Neural progenitor cell (in vitro differentiated cells): ENCODE data around the gene TSHZ2. TPM values are rescaled to one million over a fixed set of nuclear protein-coding genes. Genes with fewer than 3 reads are reported as not detected.

ENCODE experiments used
- DNase-seq: peaks from one replicate; pipeline ENCODE4 v3.0.0-alpha.2; 2016; ENCODE audit warnings: low spot score
- H2AFZ ChIP-seq: fragments of 200-600 bp; sonication (generic); replicated peaks from 2 replicates; pipeline ENCODE4 v1.6.1; 2016; ENCODE audit warnings: antibody characterized with exemption
- H3F3A ChIP-seq: fragments of 200-600 bp; sonication (generic); 2 replicates; pipeline ENCODE4 v1.6.1; 2016; ENCODE audit warnings: antibody characterized with exemption, low read depth
- H3K27ac ChIP-seq: fragments of 200-600 bp; sonication (generic); 2 replicates; pipeline ENCODE4 v1.5.1; 2016; ENCODE audit warnings: mild to moderate bottlenecking
- H3K27me3 ChIP-seq: fragments of 200-600 bp; sonication (generic); 2 replicates; pipeline ENCODE4 v1.6.1; 2016; ENCODE audit warnings: mild to moderate bottlenecking, moderate library complexity
- H3K36me3 ChIP-seq: fragments of 200-600 bp; sonication (generic); 2 replicates; pipeline ENCODE4 v1.5.1; 2016
- H3K4me1 ChIP-seq: fragments of 200-600 bp; sonication (generic); 2 replicates; pipeline ENCODE4 v1.6.1; 2016; ENCODE audit warnings: mixed run types
- H3K4me2 ChIP-seq: fragments of 200-600 bp; sonication (generic); 2 replicates; pipeline ENCODE4 v1.6.1; 2016
- H3K4me3 ChIP-seq: fragments of 200-600 bp; sonication (generic); 2 replicates; pipeline ENCODE4 v1.5.1; 2016
- H3K79me2 ChIP-seq: fragments of 200-600 bp; sonication (generic); 2 replicates; pipeline ENCODE4 v1.6.1; 2016; ENCODE audit warnings: low read depth
- H3K9ac ChIP-seq: fragments of 200-600 bp; sonication (generic); 2 replicates; pipeline ENCODE4 v1.6.1; 2016
- H3K9me3 ChIP-seq: fragments of 200-600 bp; sonication (generic); 2 replicates; pipeline ENCODE4 v1.5.1; 2016; ENCODE audit warnings: low read depth
- H4K20me1 ChIP-seq: fragments of 200-600 bp; sonication (generic); 2 replicates; pipeline ENCODE4 v1.6.1; 2016; ENCODE audit warnings: low read depth
- H3K27ac Mint-ChIP-seq: 3 replicates; pipeline ENCODE4 v1.8.0; 2021; ENCODE audit warnings: mixed read lengths
- H3K27me3 Mint-ChIP-seq: 2 replicates; pipeline ENCODE4 v1.8.0; 2022; ENCODE audit warnings: low read depth, mild to moderate bottlenecking, inconsistent platforms, moderate library complexity, mixed read lengths; ENCODE audit not compliant: insufficient read depth
- H3K36me3 Mint-ChIP-seq: 3 replicates; pipeline ENCODE4 v1.8.0; 2021; ENCODE audit warnings: mixed read lengths
- H3K4me1 Mint-ChIP-seq: 3 replicates; pipeline ENCODE4 v1.8.0; 2021; ENCODE audit warnings: mixed read lengths
- H3K4me3 Mint-ChIP-seq: 3 replicates; pipeline ENCODE4 v1.8.0; 2021; ENCODE audit warnings: mild to moderate bottlenecking, moderate library complexity, mixed read lengths
- H3K9me3 Mint-ChIP-seq: 3 replicates; pipeline ENCODE4 v1.8.0; 2020; ENCODE audit warnings: mixed read lengths
- CTCF ChIP-seq: fragments of 200-600 bp; sonication (generic); IDR thresholded peaks from 2 replicates; pipeline ENCODE4 v1.5.1; 2017; ENCODE audit warnings: antibody characterized with exemption, mild to moderate bottlenecking
- EZH2 ChIP-seq: fragments of 200-600 bp; sonication (generic); IDR thresholded peaks from 2 replicates; pipeline ENCODE4 v1.6.1; 2017; ENCODE audit warnings: antibody characterized with exemption, mild to moderate bottlenecking, moderate library complexity
- EZH2phosphoT487 ChIP-seq: fragments of 200-600 bp; sonication (generic); IDR thresholded peaks from 2 replicates; pipeline ENCODE4 v1.6.1; 2017; ENCODE audit warnings: antibody characterized with exemption
- total RNA-seq: library from RNA; depleted of rRNA; stranded (reverse); fragments of >200 nt; gene quantifications from 2 replicates; pipeline ENCODE4 v1.2.3, GENCODE V29; 2015; ENCODE audit warnings: low replicate concordance

Gene TSHZ2
- total RNA-seq, 1 donor from 2014 or later, result 1.8 TPM

GRCh38 chr20:53448426-53448825 is 476.3 kb downstream of the TSHZ2 start:
- Histone ChIP-seq H3K9ac (no peak overlapping the region), H3K27me3 (no peaks in the 10 kb centered on the region), H3F3A (peaks cover 9% of the 10 kb centered on the region), H3K4me3 (no peak overlapping the region), H3K4me2 (no peak overlapping the region), H3K36me3 (no peaks in the 10 kb centered on the region), H3K79me2 (no peaks in the 10 kb centered on the region), H3K27ac (no peak overlapping the region), H3K9me3 (peaks cover 5% of the 10 kb centered on the region), H2AFZ (no peak overlapping the region), H4K20me1 (no peaks in the 10 kb centered on the region), H3K4me1 (peaks cover 10% of the 10 kb centered on the region)
- H3K36me3 Mint-ChIP-seq, result peaks cover 5% of the 10 kb centered on the region
- peaks cover 38% of the 10 kb centered on the region for H3K9me3 Mint-ChIP-seq
- no peak overlapping the region for H3K27ac Mint-ChIP-seq
- no peak for DNase-seq
- TF ChIP-seq EZH2phosphoT487 (no peak), CTCF (no peak), EZH2 (no peak)
- H3K4me1 Mint-ChIP-seq, result peaks cover 14% of the 10 kb centered on the region
- no peaks in the 10 kb centered on the region for H3K27me3 Mint-ChIP-seq
- no peak overlapping the region for H3K4me3 Mint-ChIP-seq

- Histone ChIP-seq H3F3A (peaks cover 9% of the 10 kb centered on the region), H3K79me2 (no peaks in the 10 kb centered on the region), H3K27me3 (no peaks in the 10 kb centered on the region), H4K20me1 (no peaks in the 10 kb centered on the region), H3K9ac (no peak overlapping the region), H3K4me3 (no peak overlapping the region), H2AFZ (no peak overlapping the region), H3K27ac (no peak overlapping the region), H3K4me1 (peaks cover 9% of the 10 kb centered on the region), H3K4me2 (no peak overlapping the region), H3K36me3 (no peaks in the 10 kb centered on the region), H3K9me3 (peaks cover 5% of the 10 kb centered on the region)
- H3K9me3 Mint-ChIP-seq, result peaks cover 41% of the 10 kb centered on the region
- H3K27ac Mint-ChIP-seq, result no peak overlapping the region
- TF ChIP-seq CTCF (no peak), EZH2 (no peak), EZH2phosphoT487 (no peak)
- H3K4me1 Mint-ChIP-seq, result peaks cover 10% of the 10 kb centered on the region
- no peak overlapping the region for H3K4me3 Mint-ChIP-seq
- peaks cover 5% of the 10 kb centered on the region for H3K36me3 Mint-ChIP-seq
- no peaks in the 10 kb centered on the region for H3K27me3 Mint-ChIP-seq
- no peak for DNase-seq
These were observed 476.7 kb downstream of the TSHZ2 start for GRCh38 chr20:53448875-53449274.

GRCh38 chr20:53453076-53453475 is 480.9 kb downstream of the TSHZ2 start:
- Mint-ChIP-seq H3K4me1 (no peaks in the 10 kb centered on the region), H3K4me3 (no peak overlapping the region), H3K27ac (no peak overlapping the region), H3K9me3 (peaks cover 34% of the 10 kb centered on the region), H3K36me3 (peaks cover 2% of the 10 kb centered on the region), H3K27me3 (no peaks in the 10 kb centered on the region)
- H3K9ac ChIP-seq, result no peak overlapping the region
- DNase-seq, result no peak
- H3K27me3 ChIP-seq, result no peaks in the 10 kb centered on the region
- H3K4me2 ChIP-seq, result no peak overlapping the region
- H2AFZ ChIP-seq, result no peak overlapping the region
- TF ChIP-seq EZH2phosphoT487 (no peak), CTCF (no peak), EZH2 (no peak)
- no peaks in the 10 kb centered on the region for H3K4me1 ChIP-seq
- H3F3A ChIP-seq, result no peaks in the 10 kb centered on the region
- no peak overlapping the region for H3K27ac ChIP-seq
- H3K9me3 ChIP-seq, result peaks cover 8% of the 10 kb centered on the region
- no peak overlapping the region for H3K4me3 ChIP-seq
- no peaks in the 10 kb centered on the region for H4K20me1 ChIP-seq
- no peaks in the 10 kb centered on the region for H3K36me3 ChIP-seq
- H3K79me2 ChIP-seq, result no peaks in the 10 kb centered on the region
